ENCODE results near the gene SYTL3.
"Not testable (repeated sequence)": the region's sequence is repeated elsewhere in the genome, so short reads cannot be mapped to it uniquely, and the experiment has no call there.

The SYTL3 gene

GRCh38 chr6:158621694-158622544, 27.9 kb upstream of the SYTL3 start:
- in situ Hi-C loops (cut with HindIII; ENCODE audit: low sequenced_read_pairs): no loop called here

- in situ Hi-C loops (cut with HindIII; ENCODE audit: low sequenced_read_pairs): no loop called here
Measured at GRCh38 chr6:158622545-158623190, 27.2 kb upstream of the SYTL3 start.

- in situ Hi-C loops (cut with HindIII; ENCODE audit: low sequenced_read_pairs): no loop called here
Measured at GRCh38 chr6:158624684-158625682, 24.9 kb upstream of the SYTL3 start.

- in situ Hi-C loops (cut with HindIII; ENCODE audit: low sequenced_read_pairs): no loop called here
Measured at GRCh38 chr6:158625881-158626305, 24.0 kb upstream of the SYTL3 start.

- in situ Hi-C loops (cut with HindIII; ENCODE audit: low sequenced_read_pairs): no loop called here
Measured at GRCh38 chr6:158626360-158627167, 23.3 kb upstream of the SYTL3 start.

- in situ Hi-C loops (cut with HindIII; ENCODE audit: low sequenced_read_pairs): no loop called here
Measured at GRCh38 chr6:158627168-158627939, 22.5 kb upstream of the SYTL3 start.

GRCh38 chr6:158627940-158628211, 22.0 kb upstream of the SYTL3 start:
- in situ Hi-C loops (cut with HindIII; ENCODE audit: low sequenced_read_pairs): no loop called here

GRCh38 chr6:158628542-158628941, 21.3 kb upstream of the SYTL3 start:
- in situ Hi-C loops (cut with HindIII; ENCODE audit: low sequenced_read_pairs): no loop called here

GRCh38 chr6:158629367-158630221, 20.3 kb upstream of the SYTL3 start:
- in situ Hi-C loops (cut with HindIII; ENCODE audit: low sequenced_read_pairs): no loop called here

GRCh38 chr6:158630938-158631616, 18.8 kb upstream of the SYTL3 start:
- in situ Hi-C loops (cut with HindIII; ENCODE audit: low sequenced_read_pairs): no loop called here

GRCh38 chr6:158631678-158632537, 17.9 kb upstream of the SYTL3 start:
- in situ Hi-C loops (cut with HindIII; ENCODE audit: low sequenced_read_pairs): no loop called here

GRCh38 chr6:158632538-158633119, 17.2 kb upstream of the SYTL3 start:
- in situ Hi-C loops (cut with HindIII; ENCODE audit: low sequenced_read_pairs): not testable (repeated sequence)

GRCh38 chr6:158633127-158633526, 16.7 kb upstream of the SYTL3 start:
- in situ Hi-C loops (cut with HindIII; ENCODE audit: low sequenced_read_pairs): no loop called here

- in situ Hi-C loops (cut with HindIII; ENCODE audit: low sequenced_read_pairs): no loop called here
Measured at GRCh38 chr6:158634695-158635426, 15.0 kb upstream of the SYTL3 start.

- in situ Hi-C loops (cut with HindIII; ENCODE audit: low sequenced_read_pairs): no loop called here
Measured at GRCh38 chr6:158635427-158636073, 14.3 kb upstream of the SYTL3 start.

- in situ Hi-C loops (cut with HindIII; ENCODE audit: low sequenced_read_pairs): no loop called here
Measured at GRCh38 chr6:158636778-158637177, 13.1 kb upstream of the SYTL3 start.
